H1 (cell line): ENCODE results near the gene SCAMP3. TPM values are rescaled to one million over a fixed set of nuclear protein-coding genes. Genes with fewer than 3 reads are reported as not detected.

Source experiments
- ASH2L ChIP-seq: fragments of 200-600, 300-600 bp; sonication (generic); IDR thresholded peaks from one replicate; pipeline ENCODE4 v1.7.1; 2017; ENCODE audit warnings: low read length
- BCL11A ChIP-seq, 2 experiments: IDR thresholded peaks; one replicate each; pipeline ENCODE4 v1.6.1; 2011; ENCODE audit warnings: low read depth in 2 of 2, low read length in 2 of 2, mild to moderate bottlenecking in 2 of 2
- HDAC2 ChIP-seq, 2 experiments: fragments of 300-600 bp in 1 of 2; sonication (generic) in 1 of 2; IDR thresholded peaks; 2 replicates each; pipeline ENCODE4 v1.6.1; 2011 to 2012; ENCODE audit warnings: low read depth in 2 of 2, low read length in 2 of 2, mild to moderate bottlenecking in 2 of 2, moderate library complexity in 2 of 2, borderline replicate concordance in 1 of 2, inconsistent platforms in 1 of 2
- POLR2A ChIP-seq, 2 experiments: IDR thresholded peaks; 1 replicate in 1 of 2; 2 replicates in 1 of 2; pipeline ENCODE4 v1.6.1; 2011; ENCODE audit warnings: low read depth in 2 of 2, low read length in 2 of 2, mild to moderate bottlenecking in 2 of 2; ENCODE audit errors: control extremely low read depth in 1 of 2
- RAD21 ChIP-seq, 2 experiments: IDR thresholded peaks in 1 of 2; conservative IDR thresholded peaks in 1 of 2; 2 replicates each; pipeline ENCODE4 v1.6.1; 2011; ENCODE audit warnings: low read depth in 2 of 2, low read length in 2 of 2, improper control_type of control experiment in 1 of 2, inconsistent platforms in 1 of 2, mild to moderate bottlenecking in 1 of 2, moderate library complexity in 1 of 2
- RNF2 ChIP-seq: fragments of 200-900, 300-1000 bp; sonication (generic); IDR thresholded peaks from 2 replicates; pipeline ENCODE4 v1.7.1; 2016; ENCODE audit warnings: borderline replicate concordance, low read depth, mild to moderate bottlenecking, antibody characterized with exemption, low read length; ENCODE audit not compliant: poor library complexity, severe bottlenecking; ENCODE audit errors: missing control alignments
- USF2 ChIP-seq: IDR thresholded peaks from 2 replicates; pipeline ENCODE4 v1.6.1; 2011; ENCODE audit warnings: low read length, improper control_type of control experiment
- polyA plus RNA-seq, 7 experiments: library from polyadenylated mRNA; depleted of rRNA in 3 of 7; stranded (reverse) in 5 of 7; unstranded in 2 of 7; fragments of >200 nt in 5 of 7; fragments of 200-250 nt in 2 of 7; gene quantifications; 1 replicate in 5 of 7; 2 replicates in 1 of 7; 4 replicates in 1 of 7; pipeline versions ENCODE4 v1.2.1 to v1.2.3, GENCODE V29; 2011 to 2013; ENCODE audit warnings: missing spikeins in 2 of 7, mixed read lengths in 2 of 7
- total RNA-seq: library from RNA; stranded (reverse); fragmentation: NEBNext Ultra II Directional; extraction: Animal tissue kit (Norgen Biotek cat#: 25700); gene quantifications from 2 replicates; pipeline ENCODE4 v1.2.1, GENCODE V29; 2021

The SCAMP3 gene
- total and polyA plus RNA-seq, 2 of the 8 experiments (the other 6 are each of a cell fraction or from before 2014, with no cell fraction given): 48.9 to 143 TPM

- TF ChIP-seq RNF2 (no peak), RAD21 (IDR thresholded peaks at IDR 0.05 in 1 of 2, conservative IDR thresholded peaks at IDR 0.05 in 1 of 2; ENCODE audit: low read depth in 2 of 2, low read length in 2 of 2) (no peak), USF2 (0 out of 2 replicates have a peak, but pooled peaks have one; percentile 12), BCL11A (IDR thresholded peaks at IDR 0.05; ENCODE audit: low read depth in 2 of 2, low read length in 2 of 2) (no peak), POLR2A (IDR thresholded peaks at IDR 0.05; ENCODE audit: control extremely low read depth in 1 of 2, low read depth in 2 of 2, low read length in 2 of 2) (peak in 1 of 2 experiments; percentile 0; a peak in 1 of 3 replicates), HDAC2 (IDR thresholded peaks at IDR 0.05; ENCODE audit: borderline replicate concordance in 1 of 2, low read depth in 2 of 2, low read length in 2 of 2) (peak in 1 of 2 experiments; percentile 85; a peak in 1 of 4 replicates), ASH2L (peak; percentile 19)
Measured at GRCh38 chr1:155226910-155227260, 35.3 kb downstream of the SCAMP3 start (continued).
